IPS-20b (cell line): Measurements from ENCODE around the gene FOXL2.

Experiments
- H3K27ac ChIP-seq: one replicate; pipeline ENCODE4 v1.5.1; 2013; ENCODE audit warnings: low read length
- H3K27me3 ChIP-seq: 2 replicates; pipeline ENCODE4 v1.6.1; 2013; ENCODE audit warnings: mild to moderate bottlenecking, low read length, inconsistent platforms; ENCODE audit not compliant: insufficient read depth
- H3K36me3 ChIP-seq: 2 replicates; pipeline ENCODE4 v1.6.1; 2013; ENCODE audit warnings: low read depth, mild to moderate bottlenecking, inconsistent platforms, low read length, moderate library complexity; ENCODE audit not compliant: insufficient read depth
- H3K4me1 ChIP-seq: 2 replicates; pipeline ENCODE4 v1.6.1; 2013; ENCODE audit warnings: mild to moderate bottlenecking, control low read depth, inconsistent platforms, low read length, moderate library complexity; ENCODE audit not compliant: insufficient read depth
- H3K4me3 ChIP-seq: 2 replicates; pipeline ENCODE4 v1.5.1; 2013; ENCODE audit warnings: mild to moderate bottlenecking, low read length, inconsistent platforms
- H3K9ac ChIP-seq: 2 replicates; pipeline ENCODE4 v1.6.1; 2013; ENCODE audit warnings: low read depth, mild to moderate bottlenecking, inconsistent platforms, low read length, moderate library complexity
- H3K9me3 ChIP-seq: 2 replicates; pipeline ENCODE4 v1.6.1; 2013; ENCODE audit warnings: mild to moderate bottlenecking, low read depth, low read length, inconsistent platforms; ENCODE audit not compliant: insufficient read depth

The FOXL2 gene

DNA sequence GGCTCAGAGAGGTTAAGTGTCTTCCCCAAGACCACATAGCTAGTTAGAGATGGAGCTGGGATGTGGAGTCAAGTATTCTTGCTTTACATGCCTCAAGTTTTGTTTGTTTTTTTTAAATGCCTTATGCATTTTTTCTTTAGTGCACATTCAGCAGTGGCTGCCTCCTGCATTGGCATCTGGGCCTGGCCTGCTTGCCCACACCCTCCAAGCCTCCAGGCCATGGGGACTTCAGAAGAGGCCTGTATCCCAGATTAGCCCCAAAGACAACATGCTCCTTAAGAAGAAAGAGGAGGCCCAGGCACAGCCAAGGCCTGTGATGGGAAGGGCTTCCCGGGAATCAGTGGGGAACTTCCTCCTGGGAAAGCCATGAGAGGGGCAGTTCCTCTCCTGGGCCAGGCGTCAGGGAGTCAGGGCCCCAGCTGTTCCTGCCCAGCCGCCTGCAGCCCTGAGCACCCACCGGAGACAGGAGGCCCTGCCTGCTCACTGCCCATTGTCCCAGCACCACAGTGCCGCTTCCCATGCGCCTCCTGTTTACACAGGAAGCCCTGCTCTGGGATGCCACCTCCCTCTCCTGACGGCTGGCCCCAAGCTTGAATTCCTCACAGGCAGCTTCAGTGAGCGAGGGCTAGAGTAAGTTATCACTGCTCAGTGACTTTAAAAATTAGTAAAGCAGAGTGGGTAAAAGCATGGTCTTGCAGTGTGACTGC, 16.1 kb upstream of the FOXL2 start:
- Histone ChIP-seq H3K27me3 (peaks cover 26% of the 10 kb centered on the region), H3K27ac (no peak overlapping the region), H3K4me3 (no peak overlapping the region), H3K4me1 (no peaks in the 10 kb centered on the region), H3K9ac (no peak overlapping the region), H3K9me3 (peaks cover 10% of the 10 kb centered on the region), H3K36me3 (no peaks in the 10 kb centered on the region)

- H3K9ac ChIP-seq: no peak overlapping the region
- H3K27ac ChIP-seq: no peak overlapping the region
- no peaks in the 10 kb centered on the region for H3K4me1 ChIP-seq
- H3K4me3 ChIP-seq: no peak overlapping the region
- no peaks in the 10 kb centered on the region for H3K36me3 ChIP-seq
- peaks cover 29% of the 10 kb centered on the region for H3K27me3 ChIP-seq
- H3K9me3 ChIP-seq: peaks cover 10% of the 10 kb centered on the region; the same call in 1 of the 2 replicates
These were observed 13.5 kb upstream of the FOXL2 start for GRCh38 chr3:138960417-138960852.

DNA sequence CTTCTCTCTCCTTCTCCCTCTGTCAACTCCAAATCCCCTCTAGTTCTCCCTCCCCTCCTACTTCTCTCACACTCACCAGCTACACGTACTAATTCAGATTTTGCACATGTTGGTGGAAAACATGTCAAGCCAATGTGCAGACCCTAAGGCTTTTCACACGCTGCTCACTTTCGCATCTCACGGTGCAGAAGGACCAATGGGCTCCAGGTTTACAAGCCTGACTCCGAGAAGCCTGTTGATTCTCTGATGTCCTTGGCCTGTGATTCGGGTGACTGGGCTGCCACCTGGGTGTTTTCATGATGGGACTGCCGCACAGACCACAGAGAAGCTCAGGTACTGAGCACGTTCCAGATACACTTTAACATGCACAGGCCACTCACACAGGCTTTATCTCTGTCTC, 3.8 kb upstream of the FOXL2 start:
- Histone ChIP-seq H3K36me3 (no peaks in the 10 kb centered on the region), H3K4me3 (peak overlapping the region; percentile 58), H3K9me3 (no peaks in the 10 kb centered on the region), H3K27ac (no peak overlapping the region), H3K9ac (no peak overlapping the region), H3K27me3 (peaks cover 100% of the 10 kb centered on the region), H3K4me1 (peaks cover 22% of the 10 kb centered on the region)

DNA sequence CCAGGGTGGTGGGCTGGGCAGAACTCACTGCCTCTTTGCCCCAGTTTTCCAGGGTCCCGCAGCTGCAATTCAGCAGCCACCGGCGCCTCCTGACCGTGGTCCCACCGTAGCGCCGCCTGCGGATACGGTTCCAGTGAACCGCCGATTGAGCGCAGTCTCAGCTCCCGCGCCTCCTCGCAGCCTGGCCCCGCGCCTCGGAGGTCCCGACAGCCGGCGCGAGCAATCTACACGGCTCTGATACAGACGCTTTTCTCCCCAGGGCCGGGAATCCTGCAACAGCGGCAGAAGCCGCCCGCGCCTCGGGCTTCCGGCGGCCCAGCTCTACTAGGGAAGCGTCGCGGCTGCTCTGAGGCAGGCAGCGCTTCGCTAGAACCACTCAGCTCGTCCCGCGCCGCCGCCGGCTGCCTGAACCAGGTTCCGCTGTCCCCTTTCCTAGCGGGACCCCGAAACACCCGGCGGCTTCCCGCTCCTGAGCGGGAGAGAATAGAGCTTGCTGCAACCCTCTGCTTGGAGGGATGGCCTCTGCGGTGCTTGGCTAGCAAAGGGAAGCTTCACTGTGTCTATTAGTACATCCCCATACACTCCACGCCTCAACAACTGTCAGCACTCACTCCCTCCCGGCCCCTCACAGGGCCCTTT, 3.2 kb upstream of the FOXL2 start:
- Histone ChIP-seq H3K4me3 (peak overlapping the region; percentile 58), H3K27ac (no peak overlapping the region), H3K4me1 (peaks cover 22% of the 10 kb centered on the region), H3K27me3 (peaks cover 100% of the 10 kb centered on the region), H3K9me3 (no peaks in the 10 kb centered on the region), H3K9ac (peak overlapping the region; percentile 40; the same call in 1 of the 2 replicates), H3K36me3 (no peaks in the 10 kb centered on the region)

DNA sequence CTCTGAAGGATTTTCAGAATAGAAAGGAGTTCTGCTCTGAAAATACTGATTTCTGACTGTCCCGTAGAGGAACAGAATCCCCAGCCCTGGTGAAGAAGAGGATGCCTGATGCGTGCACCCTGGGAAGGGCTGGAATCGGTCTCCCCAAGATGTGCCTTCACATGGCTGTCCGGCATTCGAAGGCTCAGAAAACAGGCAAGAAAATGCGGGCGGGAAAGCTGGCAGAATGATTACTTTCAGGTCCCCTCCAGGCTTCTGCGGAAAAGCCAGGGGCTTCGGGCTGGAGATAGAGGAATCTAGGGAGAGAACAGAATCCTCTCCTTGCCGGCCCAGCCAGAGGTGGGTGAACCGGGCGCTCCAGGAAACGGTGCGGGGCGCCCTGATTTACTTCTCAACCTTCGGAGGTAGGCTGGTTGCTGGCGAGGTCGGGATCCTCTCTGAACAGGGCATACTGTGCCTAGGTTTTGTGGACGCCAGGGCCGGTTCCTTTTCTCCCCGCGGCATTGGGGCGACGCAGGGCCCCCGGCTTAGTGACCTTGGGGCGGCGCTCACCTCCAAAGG, 2.6 kb upstream of the FOXL2 start:
- H3K4me3 ChIP-seq: peak overlapping the region; percentile 58; the same call in 1 of the 2 replicates
- H3K36me3 ChIP-seq: no peaks in the 10 kb centered on the region
- H3K9ac ChIP-seq: peak overlapping the region; percentile 51; the same call in 1 of the 2 replicates
- H3K27ac ChIP-seq: no peak overlapping the region
- H3K9me3 ChIP-seq: no peaks in the 10 kb centered on the region
- peaks cover 22% of the 10 kb centered on the region for H3K4me1 ChIP-seq
- H3K27me3 ChIP-seq: peaks cover 100% of the 10 kb centered on the region

DNA sequence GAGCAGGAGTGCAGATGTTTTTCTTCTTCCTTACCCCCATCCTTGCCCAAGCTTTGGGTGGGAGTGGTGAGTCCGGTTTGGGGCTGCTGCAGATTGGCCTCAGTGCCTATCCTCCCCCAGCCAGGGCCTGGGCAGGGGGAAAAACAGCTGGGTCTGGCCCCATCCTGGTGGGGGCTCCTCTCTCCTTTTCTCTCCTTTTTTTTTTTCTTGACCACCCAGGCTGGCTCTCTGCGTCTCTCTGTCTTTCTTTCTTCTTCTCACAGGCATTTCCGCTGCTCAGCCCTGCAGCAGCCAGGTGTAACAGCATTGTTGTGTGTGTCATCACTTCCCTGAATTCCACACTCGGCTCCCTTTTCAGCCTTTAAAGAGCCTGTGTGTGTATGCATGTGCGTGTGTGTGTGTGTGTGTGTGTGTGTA, 2.1 kb upstream of the FOXL2 start:
- Histone ChIP-seq H3K27me3 (peaks cover 100% of the 10 kb centered on the region), H3K9me3 (no peaks in the 10 kb centered on the region), H3K36me3 (no peaks in the 10 kb centered on the region), H3K27ac (no peak overlapping the region), H3K4me3 (peak overlapping the region; percentile 58; the same call in 1 of the 2 replicates), H3K4me1 (peaks cover 22% of the 10 kb centered on the region), H3K9ac (peak overlapping the region; percentile 51; the same call in 1 of the 2 replicates)

- H3K9me3 ChIP-seq: no peaks in the 10 kb centered on the region
- H3K27ac ChIP-seq: no peak overlapping the region
- peaks cover 27% of the 10 kb centered on the region for H3K4me1 ChIP-seq
- peak overlapping the region; percentile 58; the same call in 1 of the 2 replicates for H3K4me3 ChIP-seq
- H3K27me3 ChIP-seq: peaks cover 100% of the 10 kb centered on the region
- no peaks in the 10 kb centered on the region for H3K36me3 ChIP-seq
- peak overlapping the region; percentile 2; the same call in 1 of the 2 replicates for H3K9ac ChIP-seq
These were observed 1.5 kb upstream of the FOXL2 start for GRCh38 chr3:138948371-138949001.

- H3K9ac ChIP-seq: peak overlapping the region; percentile 27; the same call in 1 of the 2 replicates
- no peak overlapping the region for H3K27ac ChIP-seq
- H3K27me3 ChIP-seq: peaks cover 100% of the 10 kb centered on the region
- H3K9me3 ChIP-seq: no peaks in the 10 kb centered on the region
- H3K4me1 ChIP-seq: peaks cover 32% of the 10 kb centered on the region
- peak overlapping the region; percentile 63; the same call in 1 of the 2 replicates for H3K4me3 ChIP-seq
- H3K36me3 ChIP-seq: no peaks in the 10 kb centered on the region
These were observed 671 bp upstream of the FOXL2 start for GRCh38 chr3:138947495-138948121.

DNA sequence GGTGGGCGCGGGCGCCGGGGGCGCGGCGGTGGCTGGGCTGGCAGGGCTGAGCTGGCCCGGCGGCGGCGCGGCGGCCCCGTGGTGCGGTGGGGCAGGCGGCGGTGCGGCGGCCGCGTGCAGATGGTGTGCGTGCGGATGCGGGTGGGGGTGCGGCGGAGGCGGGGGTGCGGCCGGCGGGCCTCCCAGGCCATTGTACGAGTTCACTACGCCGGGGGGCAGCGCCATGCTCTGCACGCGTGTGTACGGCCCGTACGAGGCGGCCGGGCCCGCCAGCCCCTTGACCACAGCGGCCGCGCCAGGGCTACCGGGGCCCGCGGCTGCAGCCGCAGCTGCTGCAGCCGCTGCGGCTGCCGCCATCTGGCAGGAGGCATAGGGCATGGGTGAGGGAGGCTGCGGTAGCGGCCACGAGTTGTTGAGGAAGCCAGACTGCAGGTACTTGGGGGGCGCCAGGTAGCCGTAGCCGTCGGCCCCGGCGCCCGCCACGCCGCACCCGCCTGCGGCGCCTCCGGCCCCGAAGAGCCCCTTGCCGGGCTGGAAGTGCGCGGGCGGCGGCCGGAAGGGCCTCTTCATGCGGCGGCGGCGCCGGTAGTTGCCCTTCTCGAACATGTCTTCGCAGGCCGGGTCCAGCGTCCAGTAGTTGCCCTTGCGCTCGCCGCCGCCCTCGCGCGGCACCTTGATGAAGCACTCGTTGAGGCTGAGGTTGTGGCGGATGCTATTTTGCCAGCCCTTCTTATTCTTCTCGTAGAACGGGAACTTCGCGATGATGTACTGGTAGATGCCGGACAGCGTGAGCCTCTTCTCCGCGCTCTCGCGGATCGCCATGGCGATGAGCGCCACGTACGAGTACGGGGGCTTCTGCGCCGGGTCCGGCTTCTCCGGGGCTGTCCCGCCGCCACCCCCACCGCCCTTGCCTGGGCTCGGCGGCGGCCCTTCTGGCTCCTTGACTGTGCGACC, 951 bp downstream of the FOXL2 start:
- no peak overlapping the region; the same call in 1 of the 2 replicates for H3K9ac ChIP-seq
- no peaks in the 10 kb centered on the region for H3K9me3 ChIP-seq
- H3K27me3 ChIP-seq: peaks cover 100% of the 10 kb centered on the region
- peaks cover 33% of the 10 kb centered on the region for H3K4me1 ChIP-seq
- H3K36me3 ChIP-seq: no peaks in the 10 kb centered on the region
- no peak overlapping the region for H3K27ac ChIP-seq
- peak overlapping the region; percentile 63; the same call in 1 of the 2 replicates for H3K4me3 ChIP-seq

GRCh38 chr3:138944929-138945708, 1.8 kb downstream of the FOXL2 start:
- Histone ChIP-seq H3K9ac (no peak overlapping the region), H3K9me3 (no peaks in the 10 kb centered on the region), H3K4me1 (peaks cover 29% of the 10 kb centered on the region), H3K4me3 (peak overlapping the region; percentile 53; the same call in 1 of the 2 replicates), H3K36me3 (no peaks in the 10 kb centered on the region), H3K27me3 (peaks cover 100% of the 10 kb centered on the region), H3K27ac (no peak overlapping the region)
